Panc1 (cell line): ENCODE measurements around the gene PRRX1. TPM values are rescaled to one million over a fixed set of nuclear protein-coding genes. Genes with fewer than 3 reads are reported as not detected.

ENCODE experiments used
- ATAC-seq: fragments of 200-7000 bp; cut with Tn5 transposase; 2 replicates; pipeline ENCODE4 v1.9.1; 2020; ENCODE audit warnings: mild to moderate bottlenecking, moderate library complexity
- BruUV-seq: library from RNA; stranded (reverse); fragments of 400-500 nt; replicated peaks from 2 replicates; lab custom pipeline; 2021; lab: Mats Ljungman, UMichigan
- CTCF ChIA-PET: fragments of 300-600 bp; sonication (Branson Sonifier 250); formaldehyde crosslinking; loops from one replicate; lab custom pipeline; 2022; ENCODE audit warnings: antibody characterized with exemption; lab: Charles Lee
- POLR2A ChIA-PET: fragments of 300-600 bp; sonication (Branson Sonifier 250); formaldehyde crosslinking; loops from one replicate; lab custom pipeline; 2022; ENCODE audit warnings: antibody characterized with exemption; lab: Charles Lee
- DNase-seq: peaks from one replicate; pipeline ENCODE4 v3.0.0-alpha.2; 2010; ENCODE audit warnings: low read depth, low spot score
- H3K27ac ChIP-seq: 2 replicates; pipeline ENCODE4 v1.5.1; 2011; ENCODE audit warnings: mild to moderate bottlenecking, low read length, inconsistent platforms
- H3K27me3 ChIP-seq: fragments of 200-500 bp; sonication (Bioruptor generic); 2 replicates; pipeline ENCODE4 v1.6.0; 2014; ENCODE audit warnings: low read length, inconsistent platforms; ENCODE audit not compliant: control insufficient read depth, insufficient read depth
- H3K36me3 ChIP-seq: fragments of 200-500 bp; sonication (Bioruptor generic); 2 replicates; pipeline ENCODE4 v1.5.1; 2014; ENCODE audit warnings: inconsistent platforms, mild to moderate bottlenecking, low read length, moderate library complexity; ENCODE audit not compliant: control insufficient read depth, insufficient read depth
- H3K4me1 ChIP-seq: 2 replicates; pipeline ENCODE4 v1.5.1; 2011; ENCODE audit warnings: inconsistent platforms, mild to moderate bottlenecking, low read length, moderate library complexity; ENCODE audit not compliant: control insufficient read depth, insufficient read depth
- H3K4me3 ChIP-seq, 2 experiments: 2 replicates each; pipeline ENCODE4 v1.5.1; 2011 to 2012; ENCODE audit warnings: low read depth in 2 of 2, low read length in 2 of 2, mild to moderate bottlenecking in 2 of 2, inconsistent platforms in 1 of 2, moderate library complexity in 1 of 2
- H3K9me3 ChIP-seq: fragments of 200-500 bp; sonication (Bioruptor generic); 2 replicates; pipeline ENCODE4 v1.5.1; 2014; ENCODE audit warnings: low read depth, mild to moderate bottlenecking, inconsistent platforms, low read length, moderate library complexity; ENCODE audit not compliant: control insufficient read depth, insufficient read depth
- CTCF ChIP-seq: fragments of 450-650 bp; IDR thresholded peaks from 2 replicates; pipeline ENCODE4 v1.5.1; 2017; ENCODE audit warnings: mild to moderate bottlenecking
- POLR2AphosphoS5 ChIP-seq: IDR thresholded peaks from 2 replicates; pipeline ENCODE4 v1.6.1; 2012; ENCODE audit warnings: mild to moderate bottlenecking, low read depth, low read length, moderate library complexity
- REST ChIP-seq, 2 experiments: IDR thresholded peaks; 2 replicates each; pipeline ENCODE4 v1.6.1; 2011 to 2012; ENCODE audit warnings: low read depth in 2 of 2, control low read depth in 1 of 2, low read length in 1 of 2, mild to moderate bottlenecking in 1 of 2, moderate library complexity in 1 of 2; ENCODE audit not compliant: insufficient read depth in 1 of 2
- SIN3A ChIP-seq: IDR thresholded peaks from 2 replicates; pipeline ENCODE4 v1.6.1; 2012; ENCODE audit warnings: low read depth, mild to moderate bottlenecking, low read length, moderate library complexity, borderline replicate concordance; ENCODE audit not compliant: insufficient read depth
- TCF7L2 ChIP-seq: IDR thresholded peaks from 2 replicates; pipeline ENCODE4 v1.6.1; 2011; ENCODE audit warnings: mild to moderate bottlenecking, low read depth, low read length, inconsistent platforms
- in situ Hi-C: cut with HindIII; loops from 2 replicates; pipeline ENCODE4 v1.10.0; 2016; ENCODE audit warnings: low sequenced_read_pairs, low pct_unique_long_range_greater_than_20kb
- intact Hi-C: fragments of 100-400 bp; cut with micrococcal nuclease; formaldehyde crosslinking; loops from one replicate; pipeline ENCODE4 v1.10.0; 2022; ENCODE audit not compliant: unreplicated experiment
- total RNA-seq: library from RNA; stranded (reverse); gene quantifications from one replicate; pipeline ENCODE4 v1.2.1, GENCODE V29; 2021; ENCODE audit not compliant: unreplicated experiment

The PRRX1 gene
- total RNA-seq, 1 experiment from 2014 or later, result 0.69 TPM

GRCh38 chr1:170665629-170666028 lies 1.7 kb downstream of the PRRX1 start:
- peaks cover 10% of the 10 kb centered on the region; the same call in 1 of the 2 replicates for H3K27me3 ChIP-seq
- 0 out of 2 replicates have a peak, but pooled peaks cover 3% of the 10 kb centered on the region for H3K4me1 ChIP-seq
- BruUV-seq, result no TSS peak
- ATAC-seq, result no peak
- peak overlapping the region in 1 of 2 experiments; percentile 54; a peak in 1 of 4 replicates for H3K4me3 ChIP-seq
- in situ Hi-C loops (no loop called here), intact Hi-C loops (no loop called here)
- POLR2A ChIA-PET, result no interaction called here
- no peaks in the 10 kb centered on the region for H3K36me3 ChIP-seq
- TF ChIP-seq POLR2AphosphoS5 (no peak), REST (IDR thresholded peaks at IDR 0.05; ENCODE audit: insufficient read depth in 1 of 2, low read depth in 2 of 2, low read length in 1 of 2) (no peak), CTCF (no peak), TCF7L2 (no peak), SIN3A (no peak)
- CTCF ChIA-PET, result no interaction called here
- H3K9me3 ChIP-seq, result no peaks in the 10 kb centered on the region
- no peak overlapping the region for H3K27ac ChIP-seq
- no peak for DNase-seq

- no peak overlapping the region for H3K27ac ChIP-seq
- H3K4me1 ChIP-seq, result 0 out of 2 replicates have a peak, but pooled peaks cover 3% of the 10 kb centered on the region
- H3K27me3 ChIP-seq, result peaks cover 10% of the 10 kb centered on the region; the same call in 1 of the 2 replicates
- H3K4me3 ChIP-seq, result peak overlapping the region in 1 of 2 experiments; percentile 54; a peak in 1 of 4 replicates
- no peaks in the 10 kb centered on the region for H3K36me3 ChIP-seq
- in situ Hi-C loops, result no loop called here
- intact Hi-C loops, result no loop called here
- DNase-seq (no peak), ATAC-seq (no peak)
- POLR2A ChIA-PET, result no interaction called here
- no peaks in the 10 kb centered on the region for H3K9me3 ChIP-seq
- TF ChIP-seq SIN3A, result no peak
- TF ChIP-seq POLR2AphosphoS5, result no peak
- TF ChIP-seq REST (IDR thresholded peaks at IDR 0.05; ENCODE audit: insufficient read depth in 1 of 2, low read depth in 2 of 2, low read length in 1 of 2), result no peak
- no peak for TF ChIP-seq CTCF
- no peak for TF ChIP-seq TCF7L2
- CTCF ChIA-PET, result no interaction called here
- BruUV-seq, result no TSS peak
Observed at GRCh38 chr1:170666541-170667254, 2.8 kb downstream of the PRRX1 start.
